Pancreas (tissue), 10 donors: Measurements from ENCODE around the gene PNMA6E. TPM values are rescaled to one million over a fixed set of nuclear protein-coding genes. Genes with fewer than 3 reads are reported as not detected.
"Not testable (repeated sequence)": the region's sequence is repeated elsewhere in the genome, so short reads cannot be mapped to it uniquely, and the experiment has no call there.

Source experiments
- ATAC-seq, 4 donors: fragments of 200-7000 bp; cut with Tn5 transposase; one replicate each; pipeline versions ENCODE4 v1.8.0 to v1.9.1; 2020; ENCODE audit warnings: mild to moderate bottlenecking in 4 of 4, moderate library complexity in 4 of 4
- DNase-seq, 6 donors: peaks; one replicate each; pipeline ENCODE4 v3.0.0-alpha.2; 2020
- FAIRE-seq: peaks from 2 replicates; lab custom pipeline; 2012; peaks lifted over from hg19 to GRCh38; lab: Jason Lieb, UNC
- H3K27ac ChIP-seq, 4 donors: fragments of 200-600 bp; sonication (generic); 1 replicate in 3 of 4; 2 replicates in 1 of 4; pipeline versions ENCODE4 v1.5.0 to v1.8.0; 2020
- H3K27me3 ChIP-seq, 4 donors: fragments of 200-600 bp; one replicate each; pipeline ENCODE4 v1.8.0; 2021
- H3K36me3 ChIP-seq, 3 donors: fragments of 200-600 bp; sonication (generic) in 1 of 3; one replicate each; pipeline versions ENCODE4 v1.5.0 to v1.8.0; 2020 to 2021
- H3K4me1 ChIP-seq, 3 donors: fragments of 200-600 bp; one replicate each; pipeline ENCODE4 v1.8.0; 2021
- H3K4me3 ChIP-seq, 4 donors: fragments of 200-600 bp; sonication (generic) in 2 of 4; one replicate each; pipeline versions ENCODE4 v1.5.0 to v1.8.0; 2020 to 2021
- H3K9me3 ChIP-seq, 4 donors: fragments of 200-600 bp; one replicate each; pipeline ENCODE4 v1.8.0; 2021
- WGBS, 2 donors: extraction: QIAGEN DNeasy Blood & Tissue Kit; methylation state at CpG; one replicate each; pipeline ENCODE4 v1.1.7; 2013; 5-methylcytosine and 5-hydroxymethylcytosine counted together
- intact Hi-C, 3 donors: fragments of 100-400 bp; cut with DNase I; formaldehyde crosslinking; loops; one replicate each; pipeline versions ENCODE4 v1.11.1 to v1.14.2; 2022
- polyA plus RNA-seq, 2 donors: library from polyadenylated mRNA; stranded (reverse); fragments of 200-250 nt; gene quantifications; one replicate each; pipeline ENCODE4 v1.2.3, GENCODE V29; 2013
- total RNA-seq, 6 donors: library from RNA; stranded (reverse); fragmentation: NEBNext Ultra II Directional in 4 of 6; extraction: Animal tissue kit (Norgen Biotek cat#: 25700) in 4 of 6; gene quantifications; one replicate each; pipeline versions ENCODE4 v1.2.1 to v1.2.4, GENCODE V29; 2021 to 2023
- TF ChIP-seq, protein P1 (sequence below), 4 donors: fragments of 200-600 bp; sonication (generic) in 3 of 4; IDR thresholded peaks; one replicate each; pipeline versions ENCODE4 v1.5.0 to v1.8.0; 2021; ENCODE audit warnings: antibody characterized with exemption in 4 of 4
- donor health status: healthy with polysubstance abuse.
- donor health status: DM: no; HTN: no; CAD: no; lungs with moderate emphysema.
- donor health status: DM: no; HTN: no; CAD: no.
- donor health status: control.
- donor health status: control.
- donor health status: Bipolar disorder and iron deficiency.
- donor health status: DM: yes; HTN: yes; CAD: no.
- donor health status: DM: no; HTN: no; CAD: no.
- donor health status: DM: no; HTN: no; CAD: no.
- donor health status: DM: yes; HTN: yes; CAD: no.

The PNMA6E gene
- total and polyA plus RNA-seq, 8 donors = not detected

- DNase-seq = no peak
- no peaks in the 10 kb centered on the region for H3K4me1 ChIP-seq
- TF ChIP-seq, protein P1, sequence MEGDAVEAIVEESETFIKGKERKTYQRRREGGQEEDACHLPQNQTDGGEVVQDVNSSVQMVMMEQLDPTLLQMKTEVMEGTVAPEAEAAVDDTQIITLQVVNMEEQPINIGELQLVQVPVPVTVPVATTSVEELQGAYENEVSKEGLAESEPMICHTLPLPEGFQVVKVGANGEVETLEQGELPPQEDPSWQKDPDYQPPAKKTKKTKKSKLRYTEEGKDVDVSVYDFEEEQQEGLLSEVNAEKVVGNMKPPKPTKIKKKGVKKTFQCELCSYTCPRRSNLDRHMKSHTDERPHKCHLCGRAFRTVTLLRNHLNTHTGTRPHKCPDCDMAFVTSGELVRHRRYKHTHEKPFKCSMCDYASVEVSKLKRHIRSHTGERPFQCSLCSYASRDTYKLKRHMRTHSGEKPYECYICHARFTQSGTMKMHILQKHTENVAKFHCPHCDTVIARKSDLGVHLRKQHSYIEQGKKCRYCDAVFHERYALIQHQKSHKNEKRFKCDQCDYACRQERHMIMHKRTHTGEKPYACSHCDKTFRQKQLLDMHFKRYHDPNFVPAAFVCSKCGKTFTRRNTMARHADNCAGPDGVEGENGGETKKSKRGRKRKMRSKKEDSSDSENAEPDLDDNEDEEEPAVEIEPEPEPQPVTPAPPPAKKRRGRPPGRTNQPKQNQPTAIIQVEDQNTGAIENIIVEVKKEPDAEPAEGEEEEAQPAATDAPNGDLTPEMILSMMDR (IDR thresholded peaks at IDR 0.05) = no peak
- FAIRE-seq = no peak
- no peak for ATAC-seq
- H3K27me3 ChIP-seq = peaks cover 0 to 2% (median 0%) of the 10 kb centered on the region in 4 donors
- no peaks in the 10 kb centered on the region for H3K36me3 ChIP-seq
- 68 to 73% methylated on average over 5 of the region's 5 CpGs for WGBS, 2 donors
- no peaks in the 10 kb centered on the region for H3K9me3 ChIP-seq
- H3K4me3 ChIP-seq = no peak overlapping the region
- H3K27ac ChIP-seq = no peak overlapping the region
- intact Hi-C loops = no loop called here
Observed at GRCh38 chrX:153387345-153387744, 13.8 kb downstream of the PNMA6E start.

DNA sequence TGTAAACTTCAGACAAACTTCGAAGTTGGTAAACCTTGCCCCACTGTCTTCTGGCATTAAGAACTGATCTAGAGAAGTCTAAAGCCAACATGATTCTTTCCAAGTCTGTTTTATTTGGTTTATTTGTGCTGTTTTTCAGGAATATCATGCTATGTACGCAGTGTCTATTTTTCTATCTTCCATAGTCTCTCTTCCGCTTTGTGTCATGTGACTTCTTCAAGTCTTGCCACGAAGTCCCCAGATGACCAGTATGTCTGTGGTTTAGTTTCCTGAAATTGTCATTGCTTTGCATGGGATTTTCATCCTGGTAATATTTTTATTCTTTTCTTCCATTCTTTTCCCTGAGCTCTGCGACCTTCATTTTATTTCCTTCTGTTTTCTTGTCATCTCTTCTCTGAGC lies 15.1 kb downstream of the PNMA6E start:
- Histone ChIP-seq H3K36me3 (no peaks in the 10 kb centered on the region), H3K27me3 (peaks cover 0 to 2% (median 0%) of the 10 kb centered on the region in 4 donors), H3K4me1 (no peaks in the 10 kb centered on the region), H3K27ac (no peak overlapping the region), H3K9me3 (no peaks in the 10 kb centered on the region), H3K4me3 (no peak overlapping the region)
- DNase-seq = no peak
- no peak for FAIRE-seq
- ATAC-seq = no peak
- intact Hi-C loops = no loop called here
- WGBS, 2 donors = 65 to 86% methylated on average over 5 of the region's 5 CpGs
- TF ChIP-seq, protein P1 (IDR thresholded peaks at IDR 0.05) = no peak

GRCh38 chrX:153384973-153385372 lies 16.2 kb downstream of the PNMA6E start:
- H3K4me1 ChIP-seq, H3K27me3 ChIP-seq, H3K36me3 ChIP-seq, ATAC-seq, intact Hi-C loops, H3K27ac ChIP-seq, H3K4me3 ChIP-seq, H3K9me3 ChIP-seq, DNase-seq, FAIRE-seq: not testable (repeated sequence)
- WGBS, 2 donors = 63 to 78% methylated on average over 2 of the region's 2 CpGs

DNA sequence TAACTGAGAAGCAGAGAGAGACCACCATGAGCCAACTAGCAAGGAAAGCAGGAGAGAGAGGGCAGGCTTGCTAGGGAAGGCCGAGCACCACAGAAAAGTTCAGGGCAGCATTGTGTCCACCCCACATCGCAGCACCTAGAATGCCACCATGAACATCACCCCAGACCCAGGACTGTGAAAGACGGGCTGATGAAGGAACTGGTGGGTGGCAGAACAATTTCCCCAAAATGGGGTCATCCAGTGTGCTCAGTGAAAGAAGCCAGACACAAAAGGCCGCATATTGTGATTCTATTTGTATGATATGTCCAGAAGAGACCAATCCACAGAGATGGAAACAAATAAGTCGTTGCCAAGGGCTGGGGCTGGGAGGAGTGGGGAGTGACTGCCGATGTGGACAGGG lies 16.8 kb downstream of the PNMA6E start:
- FAIRE-seq = no peak
- H3K27ac ChIP-seq = no peak overlapping the region
- H3K4me3 ChIP-seq = no peak overlapping the region
- DNase-seq = no peak
- H3K4me1 ChIP-seq = no peaks in the 10 kb centered on the region
- H3K36me3 ChIP-seq = no peaks in the 10 kb centered on the region
- TF ChIP-seq, protein P1 (IDR thresholded peaks at IDR 0.05) = no peak
- intact Hi-C loops = no loop called here
- WGBS, 2 donors = 75 to 89% methylated on average over 6 of the region's 6 CpGs
- no peaks in the 10 kb centered on the region for H3K9me3 ChIP-seq
- no peak for ATAC-seq
- peaks cover 0 to 2% (median 0%) of the 10 kb centered on the region in 4 donors for H3K27me3 ChIP-seq

DNA sequence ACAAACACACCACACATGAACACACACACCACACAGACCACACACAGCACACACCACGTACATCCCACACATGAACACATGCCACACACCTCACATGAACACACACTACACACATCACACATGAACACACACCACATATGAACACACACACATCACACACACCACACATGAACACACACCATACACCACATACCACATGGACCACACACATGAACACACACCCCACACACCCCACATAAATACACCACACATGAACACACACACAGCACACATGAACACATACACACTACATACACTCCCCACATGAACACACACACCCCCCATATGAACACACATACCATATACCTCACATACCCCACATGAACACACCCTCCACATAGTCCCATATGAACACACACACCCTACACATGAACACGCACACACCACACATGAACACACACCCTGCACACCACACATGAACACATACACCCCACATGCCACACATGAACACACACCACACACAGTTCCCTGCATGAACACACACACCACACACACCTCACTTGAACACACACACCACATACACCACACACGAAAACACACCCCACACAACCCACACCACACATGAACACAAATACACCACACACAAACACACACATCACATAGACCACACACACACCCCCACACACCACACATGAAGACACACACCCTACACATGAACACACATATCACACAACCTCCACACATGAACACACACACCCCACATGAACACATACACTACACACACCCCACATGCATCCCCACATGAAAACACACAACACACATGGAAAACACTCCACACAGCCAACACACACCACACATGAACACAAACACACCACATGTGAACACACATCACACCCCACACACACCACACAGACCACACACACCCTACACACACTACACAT lies 18.3 kb downstream of the PNMA6E start:
- no peaks in the 10 kb centered on the region for H3K36me3 ChIP-seq
- H3K27ac ChIP-seq = peak overlapping the region in 1 of 4 donors; percentile 86
- WGBS, 2 donors = 73 to 75% methylated on average over 3 of the region's 3 CpGs
- H3K4me1 ChIP-seq = no peaks in the 10 kb centered on the region
- H3K9me3 ChIP-seq = no peaks in the 10 kb centered on the region
- peaks cover 0 to 2% (median 0%) of the 10 kb centered on the region in 4 donors for H3K27me3 ChIP-seq
- ATAC-seq (no peak), FAIRE-seq (no peak), DNase-seq (no peak)
- no peak overlapping the region for H3K4me3 ChIP-seq
- intact Hi-C loops = no loop called here
- TF ChIP-seq, protein P1 (IDR thresholded peaks at IDR 0.05) = no peak
